WERI-Rb-1 (cell line): ENCODE data around the gene SQSTM1.
A peak's percentile ranks its signal among the peaks of the same experiment; 100 is the strongest.

Experiments
- DNase-seq: peaks from one replicate; pipeline ENCODE4 v3.0.0-alpha.2; 2020
- H3K27ac ChIP-seq: fragments of 250-450 bp; sonication (Bioruptor Pico); 2 replicates; pipeline ENCODE4 v1.5.1; 2020; ENCODE audit warnings: mild to moderate bottlenecking, moderate library complexity
- H3K27me3 ChIP-seq: fragments of 250-450 bp; sonication (Bioruptor Pico); 2 replicates; pipeline ENCODE4 v1.5.1; 2021; ENCODE audit warnings: mild to moderate bottlenecking, low read depth, moderate library complexity; ENCODE audit not compliant: insufficient read depth, severe bottlenecking
- H3K36me3 ChIP-seq: fragments of 250-450 bp; sonication (Bioruptor Pico); 2 replicates; pipeline ENCODE4 v1.5.1; 2020; ENCODE audit warnings: mild to moderate bottlenecking, moderate library complexity
- H3K4me3 ChIP-seq: 2 replicates; pipeline ENCODE4 v1.5.1; 2011; ENCODE audit warnings: low read depth, mild to moderate bottlenecking, control low read depth, low read length
- H3K9me3 ChIP-seq: fragments of 250-450 bp; sonication (Bioruptor Pico); 2 replicates; pipeline ENCODE4 v1.5.1; 2021; ENCODE audit warnings: mild to moderate bottlenecking, moderate library complexity; ENCODE audit not compliant: severe bottlenecking
- TF ChIP-seq, protein P1 (sequence below): IDR thresholded peaks from 2 replicates; pipeline ENCODE4 v1.5.1; 2011; ENCODE audit warnings: low read depth, mild to moderate bottlenecking, control low read depth, inconsistent platforms, low read length

SQSTM1 gene

DNA sequence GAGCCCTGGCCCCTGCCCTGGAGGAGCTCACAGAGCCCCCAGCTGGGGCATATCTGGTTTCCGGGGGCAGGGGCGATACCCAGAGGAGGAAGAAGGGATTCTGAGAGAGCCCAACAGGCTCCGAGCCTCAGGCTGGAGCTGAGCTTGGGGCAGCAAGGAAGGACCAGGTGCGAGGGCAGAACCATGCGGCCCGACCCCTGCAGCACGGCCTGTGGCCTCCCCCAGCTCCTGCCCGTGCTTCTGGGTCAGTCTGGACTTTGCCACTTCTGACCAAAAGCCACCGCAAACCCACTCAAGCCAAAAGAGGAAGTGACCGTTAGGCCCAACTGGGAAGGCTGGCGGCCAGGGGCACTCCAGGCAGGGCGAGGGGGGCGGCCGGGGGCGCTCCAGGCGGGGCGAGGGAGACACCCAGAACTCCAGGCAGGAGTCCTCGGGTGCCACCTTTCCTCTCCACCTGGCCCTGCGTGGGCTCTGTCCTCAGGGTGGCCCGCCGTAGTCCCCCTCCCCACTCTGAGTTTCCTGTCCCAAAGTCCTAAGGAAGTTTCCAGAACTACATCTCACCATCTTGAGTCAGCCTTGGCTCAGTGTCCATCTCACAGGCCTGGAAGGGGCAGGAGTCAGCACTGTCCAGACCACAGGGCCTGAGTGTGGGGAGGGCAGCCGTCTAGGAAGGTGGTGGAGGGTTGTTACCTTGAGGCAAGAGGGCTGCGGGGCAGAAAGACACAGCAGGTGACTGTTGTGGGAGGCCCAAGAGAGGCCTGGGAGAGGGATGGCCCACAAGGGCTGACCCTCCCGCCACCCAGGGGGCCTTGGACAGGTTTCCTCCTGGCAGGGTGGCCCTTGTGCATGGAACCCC, 27.9 kb upstream of the SQSTM1 start:
- Histone ChIP-seq H3K27me3 (no peaks in the 10 kb centered on the region), H3K4me3 (no peak overlapping the region), H3K36me3 (no peaks in the 10 kb centered on the region; the same call in 1 of the 2 replicates), H3K27ac (no peak overlapping the region), H3K9me3 (no peaks in the 10 kb centered on the region)
- TF ChIP-seq, protein P1, sequence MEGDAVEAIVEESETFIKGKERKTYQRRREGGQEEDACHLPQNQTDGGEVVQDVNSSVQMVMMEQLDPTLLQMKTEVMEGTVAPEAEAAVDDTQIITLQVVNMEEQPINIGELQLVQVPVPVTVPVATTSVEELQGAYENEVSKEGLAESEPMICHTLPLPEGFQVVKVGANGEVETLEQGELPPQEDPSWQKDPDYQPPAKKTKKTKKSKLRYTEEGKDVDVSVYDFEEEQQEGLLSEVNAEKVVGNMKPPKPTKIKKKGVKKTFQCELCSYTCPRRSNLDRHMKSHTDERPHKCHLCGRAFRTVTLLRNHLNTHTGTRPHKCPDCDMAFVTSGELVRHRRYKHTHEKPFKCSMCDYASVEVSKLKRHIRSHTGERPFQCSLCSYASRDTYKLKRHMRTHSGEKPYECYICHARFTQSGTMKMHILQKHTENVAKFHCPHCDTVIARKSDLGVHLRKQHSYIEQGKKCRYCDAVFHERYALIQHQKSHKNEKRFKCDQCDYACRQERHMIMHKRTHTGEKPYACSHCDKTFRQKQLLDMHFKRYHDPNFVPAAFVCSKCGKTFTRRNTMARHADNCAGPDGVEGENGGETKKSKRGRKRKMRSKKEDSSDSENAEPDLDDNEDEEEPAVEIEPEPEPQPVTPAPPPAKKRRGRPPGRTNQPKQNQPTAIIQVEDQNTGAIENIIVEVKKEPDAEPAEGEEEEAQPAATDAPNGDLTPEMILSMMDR: no peak
- DNase-seq: no peak

DNA sequence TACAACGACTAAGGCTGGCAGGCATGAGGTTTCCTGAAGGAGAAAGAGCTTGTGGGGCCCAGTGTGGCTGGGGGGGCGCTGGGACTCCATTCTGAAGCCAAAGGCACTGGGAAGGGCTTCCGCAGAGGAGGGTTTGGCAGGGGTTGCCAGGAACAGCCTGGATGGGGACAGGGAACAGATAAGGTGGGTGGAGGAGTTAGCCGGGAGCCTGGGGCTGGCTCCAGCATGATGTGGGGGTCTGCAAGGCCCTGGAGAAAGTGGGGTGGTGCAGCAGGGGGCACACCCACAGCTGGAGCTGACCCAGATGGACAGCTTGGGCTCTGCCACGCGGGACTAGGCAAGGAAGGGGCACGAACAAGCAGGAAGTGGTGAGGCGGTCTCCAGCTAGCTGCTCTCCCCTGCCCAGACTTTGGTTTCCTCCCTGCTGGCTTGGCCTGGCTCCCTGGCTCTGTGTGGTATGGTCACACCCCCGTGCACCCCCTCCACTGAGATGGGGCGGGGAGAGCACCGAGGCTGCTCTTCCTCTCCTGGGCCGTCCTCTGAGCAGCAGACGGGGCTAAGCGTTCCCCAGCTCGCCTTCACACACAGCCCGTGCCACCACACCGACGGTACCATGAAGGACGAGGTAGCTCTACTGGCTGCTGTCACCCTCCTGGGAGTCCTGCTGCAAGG, 27.1 kb upstream of the SQSTM1 start, which contains the start of gene LTC4S:
Gene LTC4S, plus strand, starts transcription at position 519 of the 672 bp plus-strand sequence. Its CDS starts 95 bp downstream, at position 614.
- no peak within 1 kb of the TSS for H3K4me3 ChIP-seq

DNA sequence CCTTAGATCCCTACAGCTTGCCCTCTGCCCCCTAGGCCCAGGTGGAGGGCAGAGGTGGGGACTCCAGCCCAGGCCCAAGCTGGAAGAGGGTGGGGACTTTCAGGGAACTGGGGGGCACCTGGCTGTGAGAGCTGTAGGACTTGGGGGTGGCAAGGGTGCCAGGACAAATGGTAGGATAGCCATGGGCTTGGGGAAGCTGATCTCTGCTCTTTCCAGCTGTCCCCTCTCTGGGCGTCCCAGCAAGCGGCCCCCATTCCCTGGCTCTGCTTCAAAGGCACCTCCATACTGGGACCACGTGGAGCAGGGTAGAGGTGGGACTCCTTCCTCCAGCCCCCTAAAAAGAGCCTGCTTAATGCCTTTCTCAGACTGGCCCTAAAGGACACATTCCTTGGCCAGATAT, 26.5 kb upstream of the SQSTM1 start:
- Histone ChIP-seq H3K36me3 (no peaks in the 10 kb centered on the region; the same call in 1 of the 2 replicates), H3K9me3 (no peaks in the 10 kb centered on the region), H3K27ac (no peak overlapping the region), H3K4me3 (no peak overlapping the region), H3K27me3 (no peaks in the 10 kb centered on the region)
- DNase-seq: no peak
- TF ChIP-seq, protein P1: no peak

More for the DNA sequence above, 27.1 kb upstream of the SQSTM1 start, which contains the start of gene LTC4S:
- TF ChIP-seq, protein P1: no peak
- Histone ChIP-seq H3K36me3 (no peaks in the 10 kb centered on the region; the same call in 1 of the 2 replicates), H3K27ac (no peak within 1 kb of the TSS), H3K27me3 (no peaks in the 10 kb centered on the region), H3K9me3 (no peaks in the 10 kb centered on the region)
- no peak for DNase-seq

DNA sequence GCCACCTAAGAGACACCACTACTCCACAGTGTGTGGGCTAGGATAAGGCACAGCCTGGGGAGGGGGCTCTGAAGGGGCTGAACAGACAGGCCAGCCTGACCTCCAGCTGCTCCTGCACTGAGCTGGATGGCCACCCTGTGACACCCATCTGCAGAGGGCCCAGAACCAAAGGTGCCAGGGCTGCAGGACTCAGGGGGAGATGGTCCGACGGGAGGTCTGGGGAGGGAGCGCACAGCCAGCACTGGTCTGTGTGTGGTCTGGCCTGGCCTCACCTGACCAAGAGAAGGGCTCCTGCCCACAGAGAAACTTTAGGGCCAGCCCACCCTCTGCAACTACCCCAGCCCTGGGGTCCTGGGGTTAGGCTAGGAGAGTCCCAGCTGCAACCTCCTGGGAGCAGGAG, 26.1 kb upstream of the SQSTM1 start:
- no peaks in the 10 kb centered on the region for H3K27me3 ChIP-seq
- no peak overlapping the region for H3K4me3 ChIP-seq
- TF ChIP-seq, protein P1: no peak
- no peak for DNase-seq
- H3K9me3 ChIP-seq: no peaks in the 10 kb centered on the region
- no peak overlapping the region for H3K27ac ChIP-seq
- no peaks in the 10 kb centered on the region; the same call in 1 of the 2 replicates for H3K36me3 ChIP-seq

DNA sequence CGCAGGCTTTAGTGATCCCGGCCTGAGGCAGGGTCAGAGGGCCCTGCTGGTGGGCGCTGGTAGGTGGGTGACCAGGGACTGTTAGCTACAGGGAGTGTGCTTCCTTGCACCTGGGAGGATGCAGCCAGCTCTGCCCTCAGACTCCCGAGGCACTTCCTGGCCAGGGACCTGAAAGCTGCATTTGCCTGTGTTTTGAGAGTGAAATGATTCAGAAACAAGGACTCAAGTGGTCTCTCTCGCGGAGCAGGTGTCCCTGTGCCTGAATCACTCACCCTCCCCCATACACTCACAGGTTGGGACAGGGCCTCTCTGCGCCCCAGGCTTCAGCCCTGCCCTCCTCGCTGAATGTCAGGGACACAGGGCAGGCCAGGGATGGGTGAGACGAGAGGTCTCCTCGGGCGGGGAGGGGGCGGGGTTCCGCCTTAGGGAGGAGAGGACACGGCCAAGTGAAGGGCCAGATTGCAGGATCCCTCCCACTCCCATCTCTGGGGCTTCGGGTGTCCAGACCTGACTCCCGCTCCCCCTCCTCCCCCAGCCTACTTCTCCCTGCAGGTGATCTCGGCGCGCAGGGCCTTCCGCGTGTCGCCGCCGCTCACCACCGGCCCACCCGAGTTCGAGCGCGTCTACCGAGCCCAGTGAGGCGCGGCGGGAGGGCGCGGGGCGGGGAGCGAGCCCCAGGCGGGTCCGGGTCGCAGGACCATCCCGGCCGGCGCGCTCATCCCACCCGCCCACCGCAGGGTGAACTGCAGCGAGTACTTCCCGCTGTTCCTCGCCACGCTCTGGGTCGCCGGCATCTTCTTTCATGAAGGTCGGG, 25.4 kb upstream of the SQSTM1 start:
- TF ChIP-seq, protein P1: no peak
- Histone ChIP-seq H3K27me3 (no peaks in the 10 kb centered on the region), H3K9me3 (no peaks in the 10 kb centered on the region), H3K36me3 (no peaks in the 10 kb centered on the region; the same call in 1 of the 2 replicates), H3K4me3 (peak overlapping the region; percentile 29), H3K27ac (peak overlapping the region; percentile 73)
- DNase-seq: peak; percentile 68
